GM21723 (cell line): Measurements from ENCODE around the gene BCL11A.
A peak's percentile ranks its signal among the peaks of the same experiment; 100 is the strongest.

Experiments used
- ATAC-seq: cut with Tn5 transposase; IDR thresholded peaks from one replicate; pipeline ENCODE4 v1.9.1; 2021; ENCODE audit warnings: mild to moderate bottlenecking, moderate library complexity; ENCODE audit not compliant: unreplicated experiment

The BCL11A gene

GRCh38 chr2:60560734-60561644, 7.5 kb upstream of the BCL11A start:
- peak; percentile 54 for ATAC-seq

- no peak for ATAC-seq
Measured at GRCh38 chr2:60559880-60560279, 6.4 kb upstream of the BCL11A start.

- ATAC-seq = no peak
Measured at GRCh38 chr2:60558536-60558935, 5.1 kb upstream of the BCL11A start.

- no peak for ATAC-seq
Measured at GRCh38 chr2:60557486-60557864, 4.0 kb upstream of the BCL11A start.

- ATAC-seq = no peak
Measured at GRCh38 chr2:60556576-60557485, 3.4 kb upstream of the BCL11A start.

- ATAC-seq = no peak
Measured at GRCh38 chr2:60556175-60556574, 2.7 kb upstream of the BCL11A start.

- peak; percentile 14 for ATAC-seq
Measured at GRCh38 chr2:60555783-60556139, 2.3 kb upstream of the BCL11A start.

GRCh38 chr2:60555066-60555782, 1.8 kb upstream of the BCL11A start:
- peak; percentile 34 for ATAC-seq

GRCh38 chr2:60554646-60555065, 1.2 kb upstream of the BCL11A start:
- peak; percentile 2 for ATAC-seq

GRCh38 chr2:60554074-60554645, 706 bp upstream of the BCL11A start:
- peak; percentile 20 for ATAC-seq

GRCh38 chr2:60552851-60553494, 481 bp downstream of the BCL11A start:
- ATAC-seq = no peak

GRCh38 chr2:60552078-60552850, 1.2 kb downstream of the BCL11A start:
- no peak for ATAC-seq

GRCh38 chr2:60551240-60552077, 2.0 kb downstream of the BCL11A start:
- no peak for ATAC-seq

GRCh38 chr2:60550984-60551239, 2.5 kb downstream of the BCL11A start:
- ATAC-seq = no peak

GRCh38 chr2:60550178-60550983, 3.1 kb downstream of the BCL11A start:
- ATAC-seq = peak; percentile 45

- ATAC-seq = peak; percentile 0
Measured at GRCh38 chr2:60549928-60550177, 3.6 kb downstream of the BCL11A start.

GRCh38 chr2:60549238-60549927, 4.1 kb downstream of the BCL11A start:
- ATAC-seq = no peak

- no peak for ATAC-seq
Measured at GRCh38 chr2:60548845-60549237, 4.6 kb downstream of the BCL11A start.
